ENCODE data around the gene SULT1A1.
"Not testable (repeated sequence)": the region's sequence is repeated elsewhere in the genome, so short reads cannot be mapped to it uniquely, and the experiment has no call there.

Gene SULT1A1

DNA sequence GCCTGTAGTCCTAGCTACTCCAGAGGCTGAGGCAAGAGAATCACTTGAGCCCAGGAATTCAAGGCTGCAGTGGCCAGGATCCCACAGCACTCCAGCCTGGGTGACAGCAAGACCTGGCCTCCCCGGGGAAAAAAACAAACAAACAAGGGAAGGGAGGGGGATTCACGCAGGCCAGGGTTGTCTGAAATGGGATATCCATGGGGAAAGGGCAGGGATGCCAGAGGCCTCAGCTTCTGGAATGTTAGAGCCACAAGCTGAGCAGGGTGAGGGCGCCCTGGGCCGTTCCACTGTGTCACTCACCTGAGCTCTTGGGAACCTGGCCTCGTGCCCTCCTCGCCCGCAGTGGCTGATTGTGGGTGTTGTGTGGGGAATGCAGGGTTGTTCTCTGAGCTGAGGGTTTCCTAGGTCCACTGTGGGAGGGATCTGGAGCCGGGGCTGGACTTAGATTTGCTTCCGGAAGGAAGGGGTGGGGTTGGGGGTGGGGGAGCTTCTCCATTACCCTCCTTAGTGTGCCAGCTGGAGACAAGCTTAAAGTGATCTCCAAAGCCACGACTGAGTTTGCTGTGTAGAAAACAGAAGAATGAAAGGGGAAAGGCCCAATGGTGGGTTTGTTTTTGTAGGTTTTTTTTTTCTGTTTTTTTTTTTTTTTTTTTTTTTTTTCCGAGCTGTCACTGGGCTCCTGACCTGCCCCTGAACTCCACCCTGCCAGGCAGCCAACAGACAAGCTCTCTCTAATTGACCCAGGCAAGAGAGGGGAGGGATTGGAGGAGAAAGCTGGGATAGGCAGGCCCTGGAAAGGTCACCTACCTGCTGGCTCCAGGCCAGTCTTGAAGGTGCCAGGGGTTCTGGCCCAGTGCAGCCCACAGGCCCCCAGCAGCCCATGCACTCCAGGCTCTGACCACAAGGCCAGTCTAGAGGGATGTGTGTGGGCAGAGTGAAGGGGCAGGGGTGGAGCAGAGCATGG lies at the start of gene SULT1A1:
Gene SULT1A1 (minus strand): TSS at position 414 of the 964 bp plus-strand sequence. CDS start 1,189 bp downstream, outside the sequence.
- no peak for FAIRE-seq

DNA sequence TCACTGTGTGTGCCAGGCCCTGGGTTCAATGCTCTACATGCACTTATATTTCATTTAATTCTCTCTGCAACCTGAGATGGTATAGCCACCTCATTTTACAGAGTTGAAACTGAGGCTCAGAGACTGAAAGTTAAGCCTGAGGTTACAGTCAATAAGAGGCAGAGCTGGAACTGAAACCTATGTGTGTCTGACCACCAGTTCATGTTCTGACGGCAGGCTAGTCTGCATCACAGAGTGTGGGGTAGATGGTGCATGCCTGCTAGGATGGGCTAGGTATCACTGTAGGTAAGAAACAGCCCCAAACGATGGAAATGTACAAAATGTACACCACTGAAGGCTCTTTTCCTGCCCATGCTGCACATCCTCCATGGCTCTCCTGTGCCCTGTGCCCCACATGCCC lies 30.1 kb upstream of the SULT1A1 start:
- FAIRE-seq: not testable (repeated sequence)

DNA sequence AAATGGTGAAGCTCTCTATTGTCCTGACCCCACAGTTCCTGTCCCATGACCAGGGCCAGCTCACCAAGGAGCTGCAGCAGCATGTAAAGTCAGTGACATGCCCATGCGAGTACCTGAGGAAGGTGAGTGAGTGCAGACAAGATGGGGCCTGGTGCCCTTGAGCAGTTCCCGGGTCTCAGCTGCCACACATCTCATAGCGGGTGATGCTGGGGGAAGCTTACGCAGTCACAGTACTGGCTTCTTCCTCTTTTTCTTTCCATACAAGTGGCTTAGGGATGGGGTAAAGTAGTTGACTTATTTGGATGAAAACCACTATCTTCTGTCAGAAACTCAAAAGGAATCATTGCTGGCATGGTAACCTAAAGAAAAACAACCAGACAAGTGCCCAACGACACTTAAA lies 28.5 kb upstream of the SULT1A1 start:
- FAIRE-seq: not testable (repeated sequence)

DNA sequence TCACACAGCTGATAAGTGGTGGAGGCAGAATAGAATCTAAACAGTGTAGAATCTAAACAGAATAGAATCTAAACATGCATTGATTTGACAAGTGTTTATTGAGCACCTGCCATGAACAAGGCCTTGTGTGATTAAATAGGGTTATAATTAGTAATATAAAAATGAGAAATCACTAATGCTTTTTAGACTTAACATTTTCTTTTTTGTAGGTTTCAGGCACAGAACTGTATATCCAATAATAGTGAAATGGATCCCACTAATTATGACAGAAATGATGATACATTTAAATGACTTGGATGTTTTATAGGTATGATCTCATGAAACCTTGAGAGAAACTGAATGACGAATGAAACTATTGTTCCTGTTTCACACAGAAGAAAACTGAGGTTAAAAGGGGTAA lies 27.9 kb upstream of the SULT1A1 start, which contains the start of gene NPIPB8:
Gene NPIPB8 (plus strand): TSS at position 301 of the 400 bp plus-strand sequence. CDS start 296 bp downstream, outside the sequence.
- FAIRE-seq: not testable (repeated sequence)

DNA sequence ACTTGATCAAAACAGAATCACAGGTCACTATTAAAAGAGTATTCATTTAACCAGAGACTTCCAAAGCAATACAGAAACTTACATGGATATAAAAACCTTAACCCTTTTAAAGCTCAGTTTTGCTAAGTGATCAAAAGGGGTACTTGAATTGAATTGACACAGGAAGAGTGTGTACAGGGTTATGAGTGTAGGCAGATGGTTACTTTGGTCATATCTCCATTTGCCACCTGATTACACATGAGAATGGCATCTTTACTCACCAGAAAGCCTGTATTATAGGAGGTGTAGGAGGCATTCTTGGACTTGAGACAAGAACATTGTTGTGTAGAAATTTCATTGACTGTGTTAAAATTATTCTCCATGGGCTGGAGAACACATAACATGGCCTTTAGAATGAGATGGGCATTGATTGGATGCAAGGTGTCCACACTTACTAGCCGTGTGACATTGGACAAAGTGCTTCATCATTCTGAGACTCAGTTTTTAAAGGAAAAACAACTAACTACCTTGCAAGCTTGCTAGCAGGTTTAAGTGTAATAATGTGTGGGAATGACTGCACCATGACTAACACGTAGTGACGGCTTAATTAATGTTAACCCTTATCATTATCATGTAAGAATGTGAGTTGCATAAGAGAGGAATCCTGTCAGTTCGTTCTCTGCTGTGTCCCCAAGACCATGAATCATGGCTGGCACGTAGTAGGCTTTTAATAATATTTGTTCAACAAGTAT lies 26.4 kb upstream of the SULT1A1 start:
- FAIRE-seq: not testable (repeated sequence)

DNA sequence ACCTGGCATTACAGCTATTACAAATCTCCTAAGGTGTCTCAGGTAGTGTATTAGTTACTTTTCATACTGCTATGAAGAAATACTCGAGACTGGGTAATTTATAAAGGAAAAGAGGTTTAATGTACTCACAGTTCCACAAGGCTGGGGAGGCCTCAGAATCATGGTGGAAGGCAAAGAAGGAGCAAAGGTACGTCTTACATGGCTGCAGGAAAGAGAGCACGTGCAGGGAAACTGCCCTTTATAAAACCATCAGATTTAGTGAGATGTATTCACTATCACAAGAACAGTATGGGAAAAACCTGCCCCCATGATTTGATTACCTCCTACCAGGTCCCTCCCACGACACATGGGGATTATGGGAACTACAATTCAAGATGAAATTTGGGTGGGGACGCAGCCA lies 21.1 kb upstream of the SULT1A1 start:
- FAIRE-seq: not testable (repeated sequence)

DNA sequence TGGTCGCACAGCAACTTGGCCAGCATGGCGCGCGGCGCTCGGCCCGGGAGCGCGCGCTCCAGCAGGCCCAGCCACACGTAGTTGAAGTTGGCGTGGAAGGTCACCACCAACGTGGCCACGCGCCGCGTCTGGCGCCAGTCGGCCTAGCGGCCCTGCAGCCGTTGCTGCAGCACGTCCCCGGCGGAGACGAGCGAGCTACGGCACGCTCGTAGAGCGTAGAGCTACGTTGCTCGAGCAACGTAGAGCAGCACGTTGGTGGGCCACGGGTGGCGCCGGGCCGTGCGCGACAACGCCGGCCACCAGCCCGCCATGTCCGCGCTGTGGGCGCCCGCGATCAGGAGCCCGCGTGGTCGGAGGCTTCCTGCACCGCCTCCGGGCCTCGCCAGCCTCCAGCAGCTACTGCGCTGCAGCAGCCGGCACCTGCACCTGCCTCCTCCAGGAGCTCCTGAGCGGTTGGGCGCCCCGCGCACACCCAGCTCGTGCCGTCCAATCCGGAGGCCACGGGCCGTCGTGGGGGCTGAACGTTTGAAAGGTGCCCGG lies 13.4 kb upstream of the SULT1A1 start:
- no peak for FAIRE-seq

DNA sequence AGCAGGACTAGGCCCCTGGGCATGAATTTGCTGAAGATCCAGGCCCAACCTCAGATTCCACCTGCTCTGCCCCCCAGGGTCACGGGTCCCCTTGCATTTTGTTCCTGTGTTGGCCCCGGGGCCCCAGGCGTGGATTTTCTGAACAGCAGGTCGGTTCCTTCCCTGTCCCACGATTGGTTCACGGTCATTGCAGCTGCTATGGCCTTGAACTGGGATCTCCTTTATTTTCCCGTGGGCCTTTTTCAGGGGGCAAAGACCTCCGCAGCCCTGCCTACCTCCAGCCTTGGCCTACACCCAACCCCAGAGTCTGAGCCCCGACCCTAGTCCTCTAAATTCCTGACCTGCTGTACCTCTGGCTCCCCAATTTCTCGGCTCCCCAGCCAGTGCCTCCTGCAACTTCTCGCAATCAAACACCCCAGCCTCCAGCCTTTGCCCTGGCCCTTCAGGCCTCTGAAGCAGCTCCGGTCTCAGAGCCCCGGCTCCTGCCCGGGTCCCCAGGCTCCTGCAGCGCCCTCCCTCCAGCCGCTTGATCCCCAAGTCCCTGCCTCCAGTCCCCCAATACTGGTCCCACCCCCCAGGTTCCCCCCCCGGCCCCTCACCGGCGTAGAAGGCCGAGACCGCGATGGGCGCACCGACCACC lies 12.8 kb upstream of the SULT1A1 start:
- FAIRE-seq: not testable (repeated sequence)

DNA sequence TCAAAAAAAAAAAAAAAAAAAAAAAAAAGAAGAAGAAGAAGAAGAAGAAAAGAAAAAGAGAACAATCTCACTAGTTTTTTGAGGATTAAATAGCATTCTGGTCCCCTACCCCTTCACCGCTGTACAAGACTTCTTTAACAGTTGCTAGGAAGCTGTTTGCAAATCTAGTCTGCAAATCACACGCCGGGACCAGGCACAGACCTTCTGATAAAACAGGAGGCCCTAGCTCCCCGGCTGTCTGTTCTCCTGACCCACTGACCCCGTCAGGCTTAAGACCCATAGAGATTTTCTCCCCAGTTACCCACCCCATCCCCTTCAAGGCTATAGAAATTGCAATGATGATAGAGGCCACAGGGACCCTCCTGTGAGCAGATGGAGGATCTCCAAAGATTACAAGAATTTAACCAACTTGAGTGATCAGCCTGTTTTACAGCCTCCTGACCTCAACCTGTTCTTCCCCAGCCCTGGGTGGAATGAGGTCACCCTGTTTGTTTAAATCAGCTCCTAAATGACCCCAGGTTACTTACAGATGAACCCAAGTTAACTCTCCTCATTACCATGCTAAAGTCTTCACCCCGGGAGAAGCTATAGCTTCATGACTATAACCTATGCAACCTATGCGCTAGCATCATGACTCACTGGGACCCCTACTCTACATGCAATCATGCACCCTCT lies 11.8 kb upstream of the SULT1A1 start:
- FAIRE-seq: no peak

DNA sequence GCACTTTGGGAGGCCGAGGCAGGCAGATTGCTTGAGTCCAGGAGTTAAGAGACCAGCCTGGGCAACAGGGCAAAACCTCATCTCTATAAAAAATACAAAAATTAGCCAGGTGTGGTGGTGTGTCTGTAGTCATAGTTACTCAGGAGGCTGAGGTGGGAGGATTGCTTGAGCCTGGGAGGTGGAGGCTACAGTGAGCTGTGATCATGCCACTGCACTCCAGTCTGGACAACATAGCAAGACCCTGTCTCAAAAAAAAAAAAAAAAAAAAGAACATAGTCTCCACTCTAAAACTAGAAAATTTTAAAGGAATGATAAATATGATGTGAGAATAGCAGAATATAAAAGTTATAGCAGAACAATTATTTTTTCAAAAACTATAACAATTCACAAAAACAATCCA lies 10.5 kb upstream of the SULT1A1 start:
- not testable (repeated sequence) for FAIRE-seq

DNA sequence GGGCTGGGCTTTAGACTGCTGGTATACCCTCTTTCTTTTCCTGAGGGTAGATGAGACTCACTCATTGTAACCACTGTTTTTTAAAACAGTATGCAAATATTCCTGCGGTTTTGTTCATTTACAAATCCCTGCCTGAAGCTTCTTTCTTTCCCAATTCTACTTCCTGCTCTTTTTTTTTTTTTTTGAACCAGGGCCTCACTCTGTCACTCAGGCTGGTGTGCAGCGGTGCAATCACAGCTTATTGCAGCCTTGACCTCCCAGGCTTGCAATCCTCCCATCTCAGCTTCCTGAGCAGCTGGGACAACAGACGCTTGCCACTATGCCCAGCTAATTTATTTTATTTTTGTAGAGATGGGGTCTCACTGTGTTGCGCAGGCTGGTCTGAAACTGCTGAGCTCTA lies 8.0 kb upstream of the SULT1A1 start:
- no peak for FAIRE-seq

DNA sequence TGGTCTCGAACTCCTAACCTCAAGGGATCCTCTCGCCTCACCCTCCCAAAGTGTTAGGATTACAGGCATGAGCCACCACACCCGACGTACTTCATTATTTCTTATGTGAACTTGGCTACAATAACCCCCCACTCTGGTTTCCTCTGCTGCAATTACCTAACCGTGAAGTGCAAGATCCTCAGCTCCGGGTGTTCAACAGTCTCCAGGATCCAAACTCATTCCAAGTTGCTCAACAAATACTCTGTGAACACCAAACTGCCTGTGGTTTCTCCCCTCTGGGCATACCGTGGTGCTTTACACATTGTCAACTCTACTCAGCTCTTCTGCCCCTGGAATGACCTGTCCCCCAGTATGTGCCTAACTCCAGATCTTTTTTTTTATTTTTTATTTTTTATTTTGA lies 6.8 kb upstream of the SULT1A1 start:
- no peak for FAIRE-seq

DNA sequence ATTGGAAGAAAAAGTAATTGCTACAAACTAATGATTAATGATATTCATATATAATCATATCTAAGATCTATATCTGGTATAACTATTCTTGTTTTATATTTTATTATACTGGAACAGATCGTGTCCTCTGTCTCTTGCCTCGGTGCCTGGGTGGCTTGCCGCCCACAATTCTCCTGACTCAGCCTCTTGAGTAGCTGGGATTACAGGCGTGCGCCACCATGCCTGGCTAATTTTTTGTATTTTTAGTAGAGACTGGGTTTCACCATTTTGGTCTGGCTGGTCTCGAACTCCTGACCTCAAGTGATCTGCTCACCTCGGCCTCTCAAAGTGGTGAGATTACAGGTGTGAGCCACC lies 6.4 kb upstream of the SULT1A1 start:
- not testable (repeated sequence) for FAIRE-seq

DNA sequence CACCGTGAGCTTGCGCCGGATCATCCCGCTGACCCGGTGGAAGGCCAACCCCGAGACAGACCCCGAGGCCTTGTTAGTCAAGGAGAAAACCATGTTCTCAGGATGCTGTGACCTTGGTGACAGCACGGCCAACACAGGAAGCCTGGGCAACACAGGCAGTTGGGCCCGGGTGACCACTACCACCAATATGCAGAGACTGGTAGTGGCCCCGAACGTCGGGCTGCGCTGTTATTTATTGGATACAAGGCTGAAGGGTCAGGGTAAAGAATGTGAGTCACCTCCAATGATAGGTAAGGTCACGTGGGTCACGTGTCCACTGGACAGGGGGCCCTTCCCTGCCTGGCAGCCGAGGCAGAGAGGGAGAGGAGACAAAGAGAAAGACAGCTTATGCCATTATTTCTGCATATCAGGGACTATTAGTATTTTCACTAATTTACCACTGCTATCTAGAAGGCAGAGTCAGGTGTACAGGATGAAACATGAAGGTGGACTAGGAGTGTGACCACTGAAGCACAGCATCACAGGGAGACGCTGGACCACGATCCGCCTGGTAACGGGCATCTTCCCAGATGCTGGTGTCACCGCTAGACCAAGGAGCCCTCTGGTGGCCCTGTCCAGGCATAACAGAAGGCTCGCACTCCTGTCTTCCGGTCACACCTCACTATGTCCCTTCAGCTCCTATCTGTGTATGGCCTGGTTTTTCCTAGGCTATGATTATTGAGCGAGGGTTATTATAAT lies 5.8 kb upstream of the SULT1A1 start:
- not testable (repeated sequence) for FAIRE-seq

DNA sequence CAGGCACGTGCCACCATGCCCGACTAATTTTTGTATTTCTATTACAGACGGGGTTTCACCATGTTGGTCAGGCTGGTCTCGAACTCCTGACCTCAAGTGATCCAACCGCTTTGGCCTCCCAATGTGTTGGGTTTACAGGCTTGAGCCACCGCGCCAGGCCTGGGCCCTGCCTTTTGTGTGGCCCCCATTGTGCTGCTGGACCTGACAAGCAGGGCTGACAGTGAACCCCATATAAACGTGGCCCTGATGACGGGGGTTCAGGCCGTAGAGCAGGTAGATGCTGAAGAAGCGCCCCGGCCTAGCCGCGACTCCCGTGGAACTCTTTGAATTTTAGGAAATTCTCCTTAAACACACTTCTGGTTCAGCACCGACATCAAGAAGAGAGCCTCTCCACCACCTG lies 4.7 kb upstream of the SULT1A1 start:
- not testable (repeated sequence) for FAIRE-seq

DNA sequence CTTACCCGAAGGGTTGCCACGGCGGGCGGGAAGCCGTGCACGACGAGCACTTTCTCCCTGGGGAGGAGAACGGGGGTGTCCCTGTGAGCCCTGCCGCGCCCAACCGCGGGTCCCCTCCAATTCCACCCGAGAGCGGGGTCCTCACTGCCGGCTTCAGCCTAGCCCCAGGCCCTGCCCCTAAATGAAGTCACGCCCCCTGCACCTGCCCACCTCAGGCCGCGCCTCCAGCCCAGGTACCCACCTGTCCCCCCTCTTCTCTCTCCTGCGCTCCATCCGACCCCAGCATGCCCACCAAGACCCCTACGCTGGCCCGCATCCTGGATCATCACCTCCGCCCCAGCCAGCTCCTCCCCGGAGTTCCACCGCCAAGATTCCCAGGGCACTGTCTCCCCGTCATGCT lies 4.1 kb upstream of the SULT1A1 start:
- not testable (repeated sequence) for FAIRE-seq

DNA sequence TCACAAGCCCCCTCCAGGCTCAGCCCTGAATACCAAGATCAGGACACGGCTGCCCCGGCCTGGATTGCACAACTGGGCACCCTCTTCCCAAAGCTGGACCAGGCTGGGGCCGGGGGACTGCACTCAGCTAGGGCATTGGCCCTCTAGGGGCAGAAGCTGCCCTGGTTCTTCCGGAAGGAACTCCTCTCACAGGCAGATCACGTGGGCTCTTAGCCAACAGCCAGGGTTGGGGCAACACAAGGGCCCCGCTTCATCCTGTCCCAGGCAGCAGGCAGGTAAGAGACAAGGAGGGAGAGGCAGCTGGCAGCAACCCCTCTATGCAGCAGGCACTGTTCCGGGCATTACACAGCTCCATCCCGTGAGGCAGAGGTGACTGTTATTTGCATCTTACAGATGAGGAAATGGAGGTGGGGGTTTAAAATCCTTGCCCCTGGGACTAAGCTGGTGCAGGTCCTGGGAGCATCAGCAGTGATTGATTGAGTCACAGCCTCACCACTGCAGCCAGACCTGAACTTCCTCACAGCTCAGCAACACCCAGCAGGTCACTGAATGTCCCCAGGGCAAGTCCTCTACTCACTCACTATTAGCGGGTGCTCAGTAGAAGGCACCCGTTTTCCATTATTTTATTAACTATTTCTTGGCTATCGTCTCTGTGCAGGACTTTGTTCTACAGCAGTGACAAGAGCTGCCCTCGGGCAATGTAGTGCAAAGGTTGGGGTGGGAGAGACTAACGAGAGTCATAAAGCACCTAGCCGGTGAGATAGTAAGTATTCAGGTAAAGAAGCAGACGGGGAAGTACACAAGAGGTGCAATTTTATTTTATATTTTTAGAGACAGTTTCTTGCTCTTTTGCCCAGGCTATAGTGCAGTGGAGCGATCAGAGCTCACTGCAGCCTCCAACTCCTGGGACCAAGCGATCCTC lies 2.8 kb upstream of the SULT1A1 start:
- FAIRE-seq: not testable (repeated sequence)

DNA sequence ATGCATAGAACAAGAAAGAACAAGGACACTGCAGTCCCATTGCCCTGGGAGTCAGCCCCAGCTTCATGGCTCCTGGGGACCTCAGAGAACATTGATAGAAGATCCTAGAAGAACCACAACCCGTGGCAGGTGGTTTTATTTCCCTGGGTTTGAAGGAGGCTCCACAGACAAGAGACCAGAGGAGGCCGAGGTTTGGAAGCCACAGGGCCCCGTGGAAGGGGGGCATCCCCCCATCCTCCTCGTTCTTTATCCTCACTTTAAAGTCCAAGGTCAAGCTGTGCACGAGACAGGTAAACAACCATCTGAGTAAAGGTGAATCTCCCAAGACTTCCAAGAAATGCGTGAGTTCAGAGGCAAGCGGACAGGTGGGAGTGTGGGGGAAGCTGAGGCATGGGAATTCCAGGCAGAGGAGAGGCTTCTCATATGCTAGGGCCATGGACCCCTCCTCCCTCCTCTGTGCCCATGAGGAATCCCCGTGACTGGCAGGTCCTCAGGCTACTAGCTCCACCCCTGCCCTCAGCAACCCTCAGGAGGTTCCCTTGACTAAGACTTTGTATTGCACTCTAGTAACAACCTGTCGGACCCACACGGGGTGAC lies 849 bp upstream of the SULT1A1 start:
- FAIRE-seq: no peak

DNA sequence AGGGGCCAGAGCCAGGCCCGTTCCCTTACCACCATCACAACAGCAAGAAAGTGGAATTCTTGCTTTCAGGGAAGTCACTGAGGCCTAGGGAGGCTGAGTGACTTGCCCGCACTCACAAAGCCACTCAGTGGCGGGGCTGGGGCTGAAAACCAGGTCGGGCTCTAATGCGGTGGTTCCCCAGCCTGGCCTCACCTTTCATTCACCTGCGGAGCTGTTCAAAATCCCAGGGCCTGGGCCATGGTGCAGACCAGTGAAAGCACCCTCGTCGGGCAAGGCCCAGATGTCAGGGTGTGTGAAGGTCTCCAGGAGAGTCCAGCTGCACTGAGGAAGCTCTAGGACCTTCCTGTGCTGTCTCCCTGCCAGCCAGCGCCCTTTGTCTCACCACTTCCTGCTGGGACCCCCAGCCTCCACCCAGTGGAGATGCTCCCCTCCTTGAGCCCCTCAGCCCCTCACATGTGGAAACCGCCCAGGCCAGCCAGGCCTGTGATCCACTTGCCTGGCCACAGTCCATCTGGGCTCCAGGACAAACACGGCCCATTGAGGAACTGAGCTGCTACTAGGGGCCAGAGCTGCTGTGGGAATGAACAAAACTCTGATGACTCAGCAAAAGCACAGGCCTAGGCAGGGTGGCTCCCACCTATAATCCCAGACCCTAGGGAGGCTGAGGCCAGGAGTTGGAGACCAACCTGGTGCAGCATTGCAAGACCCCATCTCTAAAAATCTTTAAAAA lies 812 bp downstream of the SULT1A1 start:
- FAIRE-seq: not testable (repeated sequence)
